DOHH2 (cell line): ENCODE data around the gene COL4A3.

Experiments
- H3F3A ChIP-seq: fragments of 200-600 bp; sonication (generic), shearing (Covaris generic); 2 replicates; pipeline ENCODE4 v1.6.0; 2016; ENCODE audit warnings: antibody characterized with exemption, mild to moderate bottlenecking; ENCODE audit not compliant: control insufficient read depth, insufficient read depth
- H3K27ac ChIP-seq: fragments of 200-600 bp; sonication (generic); 2 replicates; pipeline ENCODE4 v1.5.1; 2014; ENCODE audit warnings: low read depth, mild to moderate bottlenecking, low read length, moderate library complexity
- H3K27me3 ChIP-seq: fragments of 200-600 bp; sonication (generic); 2 replicates; pipeline ENCODE4 v1.6.1; 2014; ENCODE audit warnings: mild to moderate bottlenecking, low read length, mixed read lengths; ENCODE audit not compliant: control insufficient read depth
- H3K36me3 ChIP-seq: fragments of 200-600 bp; sonication (generic); 2 replicates; pipeline ENCODE4 v1.6.1; 2014; ENCODE audit warnings: mild to moderate bottlenecking, low read length, moderate library complexity, mixed read lengths; ENCODE audit not compliant: control insufficient read depth
- H3K4me1 ChIP-seq: fragments of 200-600 bp; sonication (generic); 2 replicates; pipeline ENCODE4 v1.6.1; 2014; ENCODE audit warnings: mild to moderate bottlenecking, low read length, mixed read lengths; ENCODE audit not compliant: control insufficient read depth
- H3K4me2 ChIP-seq: fragments of 200-600 bp; sonication (generic); 2 replicates; pipeline ENCODE4 v1.6.0; 2014; ENCODE audit warnings: mild to moderate bottlenecking, low read length, moderate library complexity
- H3K4me3 ChIP-seq: fragments of 200-600 bp; sonication (generic); 2 replicates; pipeline ENCODE4 v1.5.1; 2014; ENCODE audit warnings: mild to moderate bottlenecking, low read length, mixed read lengths
- H3K79me2 ChIP-seq: fragments of 200-600 bp; sonication (generic); 2 replicates; pipeline ENCODE4 v1.6.1; 2014; ENCODE audit warnings: mild to moderate bottlenecking, low read length, mixed read lengths; ENCODE audit not compliant: control insufficient read depth
- H3K9me2 ChIP-seq: fragments of 200-600 bp; sonication (generic); replicated peaks from 2 replicates; pipeline ENCODE4 v1.6.1; 2014; ENCODE audit warnings: mild to moderate bottlenecking, low read length, mixed read lengths; ENCODE audit not compliant: control insufficient read depth
- H3K9me3 ChIP-seq: fragments of 200-600 bp; sonication (generic); 2 replicates; pipeline ENCODE4 v1.6.1; 2014; ENCODE audit warnings: antibody characterized with exemption, low read length, mixed read lengths; ENCODE audit not compliant: control insufficient read depth, insufficient read depth
- H4K20me1 ChIP-seq: fragments of 200-600 bp; sonication (generic); 2 replicates; pipeline ENCODE4 v1.6.0; 2014; ENCODE audit warnings: low read depth, mild to moderate bottlenecking, antibody characterized with exemption, low read length, moderate library complexity; ENCODE audit not compliant: control insufficient read depth, insufficient read depth
- EZH2phosphoT487 ChIP-seq: fragments of 200-600 bp; sonication (generic); IDR thresholded peaks from 2 replicates; pipeline ENCODE4 v1.6.1; 2017; ENCODE audit warnings: borderline replicate concordance, mild to moderate bottlenecking, antibody characterized with exemption, low read length, moderate library complexity, mixed read lengths
- TF ChIP-seq, protein P1 (sequence below): fragments of 200-600 bp; sonication (generic); IDR thresholded peaks from one replicate; pipeline ENCODE4 v1.5.1; 2014; ENCODE audit warnings: antibody characterized with exemption, mild to moderate bottlenecking, low read depth, low read length; ENCODE audit not compliant: poor library complexity, severe bottlenecking

Gene COL4A3

DNA sequence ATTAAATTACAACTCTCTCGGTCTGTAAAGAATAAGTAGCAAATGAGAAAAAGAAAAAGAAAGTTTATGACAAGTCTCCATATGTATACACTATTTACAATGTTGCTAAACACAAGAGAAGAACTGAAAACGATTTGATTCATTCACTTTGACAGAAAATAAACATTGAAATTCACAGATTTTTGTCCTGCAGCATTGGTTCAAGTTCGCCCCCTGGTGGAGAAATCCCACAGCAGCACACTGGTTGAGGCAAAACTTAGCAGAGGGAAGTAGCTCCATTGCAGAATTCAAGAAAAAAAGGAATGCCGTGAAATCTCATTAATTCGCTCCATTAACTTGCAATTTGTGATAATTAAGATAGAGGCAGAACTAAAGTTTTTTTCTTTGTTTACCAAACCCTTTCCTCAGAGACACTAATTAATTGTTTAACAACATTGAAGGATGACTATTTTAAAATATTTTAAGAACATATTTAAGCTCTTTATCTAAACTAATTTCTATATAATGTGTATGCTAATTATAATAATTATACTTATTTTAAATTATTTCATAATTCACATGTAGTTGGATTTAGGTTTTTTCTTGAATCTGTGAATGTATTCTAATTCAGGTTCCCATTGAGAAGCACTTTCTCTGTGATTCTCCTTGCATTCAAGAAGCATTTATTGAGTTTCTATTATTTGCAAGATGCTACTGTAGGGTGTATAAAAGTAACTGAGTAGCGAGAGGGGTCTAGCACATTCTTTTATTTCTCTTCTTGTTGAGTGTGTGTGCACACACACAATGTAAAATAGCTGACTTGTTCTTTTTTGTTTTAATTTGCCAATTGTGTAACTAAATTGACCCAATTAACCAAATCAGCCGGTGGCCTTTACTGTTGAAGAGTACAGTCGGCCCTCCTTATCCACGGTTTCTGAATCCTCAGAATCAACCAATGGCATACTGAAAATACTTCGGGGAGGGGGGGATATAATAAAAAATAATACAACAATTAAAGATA, 74.1 kb downstream of the COL4A3 start:
- Histone ChIP-seq H3K4me2 (no peak overlapping the region), H3F3A (no peaks in the 10 kb centered on the region), H3K9me3 (no peaks in the 10 kb centered on the region), H3K36me3 (no peaks in the 10 kb centered on the region), H3K27me3 (no peaks in the 10 kb centered on the region), H3K4me3 (no peak overlapping the region), H3K9me2 (no peaks in the 10 kb centered on the region), H3K27ac (no peak overlapping the region), H3K4me1 (no peaks in the 10 kb centered on the region), H3K79me2 (no peaks in the 10 kb centered on the region), H4K20me1 (no peaks in the 10 kb centered on the region)
- no peak for TF ChIP-seq EZH2phosphoT487
- TF ChIP-seq, protein P1, sequence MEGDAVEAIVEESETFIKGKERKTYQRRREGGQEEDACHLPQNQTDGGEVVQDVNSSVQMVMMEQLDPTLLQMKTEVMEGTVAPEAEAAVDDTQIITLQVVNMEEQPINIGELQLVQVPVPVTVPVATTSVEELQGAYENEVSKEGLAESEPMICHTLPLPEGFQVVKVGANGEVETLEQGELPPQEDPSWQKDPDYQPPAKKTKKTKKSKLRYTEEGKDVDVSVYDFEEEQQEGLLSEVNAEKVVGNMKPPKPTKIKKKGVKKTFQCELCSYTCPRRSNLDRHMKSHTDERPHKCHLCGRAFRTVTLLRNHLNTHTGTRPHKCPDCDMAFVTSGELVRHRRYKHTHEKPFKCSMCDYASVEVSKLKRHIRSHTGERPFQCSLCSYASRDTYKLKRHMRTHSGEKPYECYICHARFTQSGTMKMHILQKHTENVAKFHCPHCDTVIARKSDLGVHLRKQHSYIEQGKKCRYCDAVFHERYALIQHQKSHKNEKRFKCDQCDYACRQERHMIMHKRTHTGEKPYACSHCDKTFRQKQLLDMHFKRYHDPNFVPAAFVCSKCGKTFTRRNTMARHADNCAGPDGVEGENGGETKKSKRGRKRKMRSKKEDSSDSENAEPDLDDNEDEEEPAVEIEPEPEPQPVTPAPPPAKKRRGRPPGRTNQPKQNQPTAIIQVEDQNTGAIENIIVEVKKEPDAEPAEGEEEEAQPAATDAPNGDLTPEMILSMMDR: peak; percentile 92

DNA sequence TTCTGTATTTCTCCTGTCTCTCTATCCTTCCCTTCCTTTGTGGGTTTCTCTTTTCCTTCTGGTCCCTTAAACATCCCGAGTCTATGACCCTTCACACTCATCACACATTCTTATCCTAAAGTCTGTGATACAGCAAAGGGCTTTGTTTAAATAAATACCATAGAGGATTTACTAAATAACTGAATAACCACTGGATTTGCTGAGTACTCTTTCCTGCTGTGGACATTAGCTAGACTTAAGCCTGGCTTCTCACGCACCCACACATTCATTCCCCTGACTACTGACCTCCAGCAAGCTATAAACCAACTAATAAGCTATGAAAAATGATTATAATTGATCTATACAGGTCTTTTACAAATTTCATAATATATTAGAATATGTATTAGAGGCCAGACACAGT, 76.6 kb downstream of the COL4A3 start:
- TF ChIP-seq, protein P1: no peak
- TF ChIP-seq EZH2phosphoT487: no peak
- no peaks in the 10 kb centered on the region for H3K9me3 ChIP-seq
- H3K4me2 ChIP-seq: no peak overlapping the region
- H3K36me3 ChIP-seq: no peaks in the 10 kb centered on the region
- H3K27ac ChIP-seq: no peak overlapping the region
- no peak overlapping the region for H3K4me3 ChIP-seq
- no peaks in the 10 kb centered on the region for H3F3A ChIP-seq
- H3K27me3 ChIP-seq: no peaks in the 10 kb centered on the region
- H3K9me2 ChIP-seq: no peaks in the 10 kb centered on the region
- H4K20me1 ChIP-seq: no peaks in the 10 kb centered on the region
- H3K4me1 ChIP-seq: no peaks in the 10 kb centered on the region
- H3K79me2 ChIP-seq: no peaks in the 10 kb centered on the region

DNA sequence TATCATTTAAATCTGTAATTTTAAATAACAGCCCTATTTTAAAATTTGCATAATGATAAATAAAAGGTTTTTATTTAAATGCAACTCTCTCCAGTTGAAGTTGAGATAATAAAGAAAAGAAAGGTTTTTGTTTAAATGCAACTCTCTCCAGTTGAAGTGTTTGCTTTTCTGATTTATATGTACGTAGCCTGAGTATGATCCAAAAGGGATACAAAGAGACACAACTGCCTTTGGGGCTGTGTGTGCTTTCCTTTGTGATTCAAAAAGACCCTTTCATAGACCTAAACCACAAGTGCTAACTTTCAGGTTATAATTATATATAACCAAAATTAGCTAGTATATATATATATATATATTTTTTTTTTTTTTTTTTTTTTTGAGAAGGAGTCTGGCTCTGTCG, 84.5 kb downstream of the COL4A3 start:
- Histone ChIP-seq H4K20me1 (no peaks in the 10 kb centered on the region), H3F3A (no peaks in the 10 kb centered on the region), H3K27me3 (no peaks in the 10 kb centered on the region), H3K9me2 (no peaks in the 10 kb centered on the region), H3K4me3 (no peak overlapping the region), H3K79me2 (no peaks in the 10 kb centered on the region), H3K9me3 (no peaks in the 10 kb centered on the region), H3K4me2 (no peak overlapping the region), H3K4me1 (no peaks in the 10 kb centered on the region), H3K36me3 (no peaks in the 10 kb centered on the region), H3K27ac (no peak overlapping the region)
- TF ChIP-seq EZH2phosphoT487: no peak
- TF ChIP-seq, protein P1: no peak
